ENCODE data around the gene PPP1R8.
"Not testable (repeated sequence)": the region's sequence is repeated elsewhere in the genome, so short reads cannot be mapped to it uniquely, and the experiment has no call there.

PPP1R8 gene

GRCh38 chr1:27830621-27831440, at the start of gene PPP1R8:
PPP1R8 (plus strand) TSS chr1:27830782; CDS start chr1:27830836, 54 bp downstream.
- DNase-seq: peak; percentile 77 to 93

GRCh38 chr1:27782950-27783349, 47.6 kb upstream of the PPP1R8 start:
- DNase-seq: no peak

GRCh38 chr1:27784700-27785099, 45.9 kb upstream of the PPP1R8 start:
- DNase-seq: no peak

GRCh38 chr1:27785781-27786455, 44.7 kb upstream of the PPP1R8 start:
- no peak for DNase-seq

- DNase-seq: no peak
These were observed 42.7 kb upstream of the PPP1R8 start for GRCh38 chr1:27787895-27788294.

GRCh38 chr1:27789540-27790041, 41.0 kb upstream of the PPP1R8 start:
- no peak for DNase-seq

- DNase-seq: not testable (repeated sequence)
These were observed 40.3 kb upstream of the PPP1R8 start for GRCh38 chr1:27790270-27790669.

- no peak for DNase-seq
These were observed 35.0 kb upstream of the PPP1R8 start for GRCh38 chr1:27795601-27796000.

GRCh38 chr1:27804791-27805190, 25.8 kb upstream of the PPP1R8 start:
- no peak for DNase-seq

GRCh38 chr1:27806758-27807157, 23.8 kb upstream of the PPP1R8 start:
- no peak for DNase-seq

GRCh38 chr1:27807385-27807784, 23.2 kb upstream of the PPP1R8 start:
- DNase-seq: no peak

- not testable (repeated sequence) for DNase-seq
These were observed 22.5 kb upstream of the PPP1R8 start for GRCh38 chr1:27808131-27808530.

- no peak for DNase-seq
These were observed 20.7 kb upstream of the PPP1R8 start for GRCh38 chr1:27809883-27810282.

GRCh38 chr1:27811741-27812500, 18.7 kb upstream of the PPP1R8 start:
- DNase-seq: no peak

- DNase-seq: no peak
These were observed 13.5 kb upstream of the PPP1R8 start for GRCh38 chr1:27816921-27817630.

GRCh38 chr1:27821761-27822315, 8.7 kb upstream of the PPP1R8 start:
- no peak for DNase-seq

GRCh38 chr1:27823784-27824183, 6.8 kb upstream of the PPP1R8 start:
- DNase-seq: no peak

GRCh38 chr1:27824411-27824810, 6.2 kb upstream of the PPP1R8 start:
- DNase-seq: no peak

- DNase-seq: not testable (repeated sequence)
These were observed 1.1 kb upstream of the PPP1R8 start for GRCh38 chr1:27829339-27829960.

- no peak for DNase-seq
These were observed 1.2 kb downstream of the PPP1R8 start for GRCh38 chr1:27831568-27832410.

GRCh38 chr1:27832762-27833161, 2.2 kb downstream of the PPP1R8 start:
- DNase-seq: no peak
